Tibial artery (tissue), 4 donors: ENCODE results near the gene PLEKHG7.

Experiments used
- DNase-seq, 2 donors: peaks; one replicate each; pipeline ENCODE4 v3.0.0-alpha.2; 2019
- H3K27ac ChIP-seq, 2 donors: fragments of 200-600 bp; sonication (generic) in 1 of 2; 1 replicate in 1 of 2; 2 replicates in 1 of 2; pipeline ENCODE4 v1.5.1; 2018 to 2019; ENCODE audit warnings: mild to moderate bottlenecking in 1 of 2
- H3K27me3 ChIP-seq, 2 donors: fragments of 200-600 bp; sonication (generic) in 1 of 2; one replicate each; pipeline versions ENCODE4 v1.5.1 to v1.6.0; 2016 to 2019
- H3K36me3 ChIP-seq, 3 donors: fragments of 200-600 bp; sonication (generic) in 2 of 3; one replicate each; pipeline ENCODE4 v1.5.1; 2016 to 2019; ENCODE audit warnings: mild to moderate bottlenecking in 2 of 3
- H3K4me1 ChIP-seq, 4 donors: fragments of 200-600 bp; sonication (generic) in 2 of 4; 1 replicate in 3 of 4; 2 replicates in 1 of 4; pipeline ENCODE4 v1.5.1; 2016 to 2019
- H3K4me3 ChIP-seq, 2 donors: fragments of 200-600 bp; sonication (generic) in 1 of 2; 1 replicate in 1 of 2; 2 replicates in 1 of 2; pipeline ENCODE4 v1.5.1; 2018 to 2019; ENCODE audit warnings: mild to moderate bottlenecking in 2 of 2
- H3K9me3 ChIP-seq, 3 donors: fragments of 200-600 bp; sonication (generic) in 1 of 3; one replicate each; pipeline ENCODE4 v1.5.1; 2016 to 2019
- intact Hi-C: fragments of 100-400 bp; cut with DNase I; formaldehyde crosslinking; loops from one replicate; pipeline ENCODE4 v1.15.0; 2023; ENCODE audit warnings: low total_unique reads
- TF ChIP-seq, protein P1 (sequence below), 2 experiments: fragments of 200-600 bp in 1 of 2; fragments of 450-650 bp in 1 of 2; IDR thresholded peaks; one replicate each; pipeline ENCODE4 v1.5.1; 2017 to 2019; ENCODE audit warnings: antibody characterized with exemption in 2 of 2, mild to moderate bottlenecking in 1 of 2, moderate library complexity in 1 of 2

The PLEKHG7 gene

GRCh38 chr12:92732216-92732615 is 29.4 kb downstream of the PLEKHG7 start:
- Histone ChIP-seq H3K9me3 (no peaks in the 10 kb centered on the region), H3K36me3 (no peaks in the 10 kb centered on the region), H3K4me1 (peaks cover 0 to 9% (median 7%) of the 10 kb centered on the region in 4 donors), H3K27ac (no peak overlapping the region), H3K27me3 (no peaks in the 10 kb centered on the region), H3K4me3 (no peak overlapping the region)
- TF ChIP-seq, protein P1, sequence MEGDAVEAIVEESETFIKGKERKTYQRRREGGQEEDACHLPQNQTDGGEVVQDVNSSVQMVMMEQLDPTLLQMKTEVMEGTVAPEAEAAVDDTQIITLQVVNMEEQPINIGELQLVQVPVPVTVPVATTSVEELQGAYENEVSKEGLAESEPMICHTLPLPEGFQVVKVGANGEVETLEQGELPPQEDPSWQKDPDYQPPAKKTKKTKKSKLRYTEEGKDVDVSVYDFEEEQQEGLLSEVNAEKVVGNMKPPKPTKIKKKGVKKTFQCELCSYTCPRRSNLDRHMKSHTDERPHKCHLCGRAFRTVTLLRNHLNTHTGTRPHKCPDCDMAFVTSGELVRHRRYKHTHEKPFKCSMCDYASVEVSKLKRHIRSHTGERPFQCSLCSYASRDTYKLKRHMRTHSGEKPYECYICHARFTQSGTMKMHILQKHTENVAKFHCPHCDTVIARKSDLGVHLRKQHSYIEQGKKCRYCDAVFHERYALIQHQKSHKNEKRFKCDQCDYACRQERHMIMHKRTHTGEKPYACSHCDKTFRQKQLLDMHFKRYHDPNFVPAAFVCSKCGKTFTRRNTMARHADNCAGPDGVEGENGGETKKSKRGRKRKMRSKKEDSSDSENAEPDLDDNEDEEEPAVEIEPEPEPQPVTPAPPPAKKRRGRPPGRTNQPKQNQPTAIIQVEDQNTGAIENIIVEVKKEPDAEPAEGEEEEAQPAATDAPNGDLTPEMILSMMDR (IDR thresholded peaks at IDR 0.05): no peak
- DNase-seq: no peak
- intact Hi-C loops: no loop called here

GRCh38 chr12:92732716-92733115 is 29.9 kb downstream of the PLEKHG7 start:
- Histone ChIP-seq H3K4me3 (no peak overlapping the region), H3K27ac (no peak overlapping the region), H3K4me1 (peaks cover 0 to 9% (median 7%) of the 10 kb centered on the region in 4 donors), H3K36me3 (no peaks in the 10 kb centered on the region), H3K27me3 (no peaks in the 10 kb centered on the region), H3K9me3 (no peaks in the 10 kb centered on the region)
- TF ChIP-seq, protein P1 (IDR thresholded peaks at IDR 0.05): no peak
- intact Hi-C loops: no loop called here
- no peak for DNase-seq

DNA sequence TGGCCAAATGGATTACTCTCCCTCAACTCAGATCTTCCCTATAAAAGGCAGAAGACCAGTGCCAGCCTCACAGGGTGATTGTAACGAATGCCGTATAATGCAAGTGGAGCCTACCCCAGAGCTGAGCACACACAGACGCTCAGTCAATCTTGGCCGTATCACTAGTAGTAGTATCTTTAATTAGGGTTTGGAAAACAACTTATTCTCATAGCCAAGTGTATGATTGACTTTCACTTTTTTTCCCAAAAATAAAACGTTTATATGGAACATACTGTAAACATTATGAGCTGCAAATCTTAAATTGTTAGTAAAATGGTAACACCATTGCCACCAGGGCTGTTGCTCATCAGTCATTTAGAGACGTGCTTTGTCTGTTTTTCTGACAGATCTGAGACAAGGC is 30.4 kb downstream of the PLEKHG7 start:
- H3K36me3 ChIP-seq: no peaks in the 10 kb centered on the region
- DNase-seq: no peak
- TF ChIP-seq, protein P1 (IDR thresholded peaks at IDR 0.05): no peak
- H3K4me3 ChIP-seq: no peak overlapping the region
- intact Hi-C loops: no loop called here
- H3K9me3 ChIP-seq: no peaks in the 10 kb centered on the region
- peaks cover 0 to 9% (median 7%) of the 10 kb centered on the region in 4 donors for H3K4me1 ChIP-seq
- no peak overlapping the region for H3K27ac ChIP-seq
- no peaks in the 10 kb centered on the region for H3K27me3 ChIP-seq

- H3K27me3 ChIP-seq: no peaks in the 10 kb centered on the region
- no peaks in the 10 kb centered on the region for H3K36me3 ChIP-seq
- TF ChIP-seq, protein P1 (IDR thresholded peaks at IDR 0.05): no peak
- peaks cover 0 to 9% (median 7%) of the 10 kb centered on the region in 4 donors for H3K4me1 ChIP-seq
- no peak overlapping the region for H3K27ac ChIP-seq
- no peak for DNase-seq
- no peaks in the 10 kb centered on the region for H3K9me3 ChIP-seq
- intact Hi-C loops: no loop called here
- no peak overlapping the region for H3K4me3 ChIP-seq
These were observed 30.9 kb downstream of the PLEKHG7 start for GRCh38 chr12:92733661-92734060.

- TF ChIP-seq, protein P1 (IDR thresholded peaks at IDR 0.05): no peak
- Histone ChIP-seq H3K27ac (no peak overlapping the region), H3K4me1 (peaks cover 0 to 9% (median 7%) of the 10 kb centered on the region in 4 donors), H3K36me3 (no peaks in the 10 kb centered on the region), H3K4me3 (no peak overlapping the region), H3K27me3 (no peaks in the 10 kb centered on the region), H3K9me3 (no peaks in the 10 kb centered on the region)
- intact Hi-C loops: no loop called here
- DNase-seq: no peak
These were observed 32.4 kb downstream of the PLEKHG7 start for GRCh38 chr12:92735131-92735721.

- Histone ChIP-seq H3K27ac (no peak overlapping the region), H3K36me3 (no peaks in the 10 kb centered on the region), H3K27me3 (no peaks in the 10 kb centered on the region), H3K9me3 (no peaks in the 10 kb centered on the region), H3K4me3 (no peak overlapping the region), H3K4me1 (peaks cover 0 to 9% (median 7%) of the 10 kb centered on the region in 4 donors)
- intact Hi-C loops: no loop called here
- no peak for DNase-seq
- TF ChIP-seq, protein P1 (IDR thresholded peaks at IDR 0.05): no peak
These were observed 33.8 kb downstream of the PLEKHG7 start for GRCh38 chr12:92736605-92737004.
